ENCODE results near the gene PLA2G6. TPM values are rescaled to one million over a fixed set of nuclear protein-coding genes. Genes with fewer than 3 reads are reported as not detected.

PLA2G6 gene
- total and polyA plus RNA-seq, 9 of the 15 experiments (the other 6 are each of a cell fraction or from before 2014, with no cell fraction given), result 0.11 to 12.2 (median 9.7) TPM

GRCh38 chr22:38181453-38182200 is at the start of gene PLA2G6 (continued):
- TF ChIP-seq ZNF263 (CRISPR knock-in tag; IDR thresholded peaks at IDR 0.05; ENCODE audit: borderline replicate concordance) (no peak), THAP12 (CRISPR knock-in tag; IDR thresholded peaks at IDR 0.05) (no peak), SP2 (IDR thresholded peaks at IDR 0.05; ENCODE audit: extremely low read depth, low read depth, low read length, poor library complexity, severe bottlenecking) (no peak), RREB1 (CRISPR knock-in tag; IDR thresholded peaks at IDR 0.05) (no peak), THRB (CRISPR knock-in tag; conservative IDR thresholded peaks at IDR 0.05) (no peak), ZNF511 (CRISPR knock-in tag; IDR thresholded peaks at IDR 0.05) (no peak), KAT7 (CRISPR knock-in tag; IDR thresholded peaks at IDR 0.05; ENCODE audit: borderline replicate concordance) (no peak), SMAD4 (CRISPR knock-in tag; conservative IDR thresholded peaks at IDR 0.05) (no peak), HMG20A (CRISPR knock-in tag; conservative IDR thresholded peaks at IDR 0.05) (no peak), USF2 (CRISPR knock-in tag; IDR thresholded peaks at IDR 0.05) (peak; percentile 98), HOXB6 (CRISPR knock-in tag; IDR thresholded peaks at IDR 0.05; ENCODE audit: borderline replicate concordance) (no peak), BRD9 (IDR thresholded peaks at IDR 0.05; ENCODE audit: low read depth, partially characterized antibody) (no peak), ZBTB1 (CRISPR knock-in tag; IDR thresholded peaks at IDR 0.05; ENCODE audit: borderline replicate concordance, low read depth) (no peak), POLR2AphosphoS5 (IDR thresholded peaks at IDR 0.05; ENCODE audit: control insufficient read depth, insufficient read depth, low read depth, low read length) (no peak), ZNF12 (CRISPR knock-in tag; IDR thresholded peaks at IDR 0.05) (no peak)

Data from K562 (cell line).